Activated CD8-positive, alpha-beta memory T cell treated with anti-CD3 and anti-CD28 coated beads, Interleukin-2, amount 50 U/mL, for 4 hours (primary cell): ENCODE data around the gene SEMA3C.

Source experiments
- DNase-seq: peaks from one replicate; pipeline ENCODE4 v3.0.0-alpha.2; 2020

SEMA3C gene

DNA sequence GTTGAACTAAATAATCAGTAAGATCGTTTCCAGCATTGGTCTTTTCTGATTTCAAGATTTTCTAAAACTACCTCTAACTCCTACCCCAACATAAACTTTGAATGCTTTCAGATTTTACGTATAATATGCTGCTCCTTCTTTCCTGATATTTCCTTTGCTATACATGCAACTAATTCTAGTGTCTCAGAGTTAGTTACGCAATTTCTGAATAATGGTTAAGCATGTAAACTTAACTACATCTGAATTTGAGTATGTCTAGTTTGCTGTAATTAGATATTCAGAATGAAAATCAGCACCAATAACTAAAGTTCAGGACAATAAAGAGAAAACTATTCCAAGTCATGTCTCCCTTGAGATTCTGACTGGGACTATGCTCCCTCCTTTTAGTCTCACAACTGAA, 71.0 kb downstream of the SEMA3C start:
- no peak for DNase-seq

DNA sequence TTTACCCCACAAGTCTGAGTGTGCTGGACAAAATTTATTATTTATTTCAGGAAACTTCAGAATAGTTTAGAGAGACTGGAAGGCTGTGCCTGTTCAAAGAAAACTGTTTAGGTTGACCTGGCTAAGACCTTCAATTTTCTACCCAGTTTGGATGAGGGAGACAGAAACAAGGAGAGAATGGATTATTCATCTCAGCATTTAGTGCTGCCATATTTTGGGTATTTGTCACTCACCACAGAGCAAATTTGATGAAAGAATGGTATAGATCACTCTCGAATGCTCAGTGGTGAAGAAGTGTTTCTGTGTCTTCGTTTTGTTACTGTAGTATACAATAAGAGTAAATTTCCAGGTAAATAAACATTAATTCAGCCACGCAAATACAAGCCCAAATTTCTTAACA, 71.8 kb downstream of the SEMA3C start:
- DNase-seq: no peak

DNA sequence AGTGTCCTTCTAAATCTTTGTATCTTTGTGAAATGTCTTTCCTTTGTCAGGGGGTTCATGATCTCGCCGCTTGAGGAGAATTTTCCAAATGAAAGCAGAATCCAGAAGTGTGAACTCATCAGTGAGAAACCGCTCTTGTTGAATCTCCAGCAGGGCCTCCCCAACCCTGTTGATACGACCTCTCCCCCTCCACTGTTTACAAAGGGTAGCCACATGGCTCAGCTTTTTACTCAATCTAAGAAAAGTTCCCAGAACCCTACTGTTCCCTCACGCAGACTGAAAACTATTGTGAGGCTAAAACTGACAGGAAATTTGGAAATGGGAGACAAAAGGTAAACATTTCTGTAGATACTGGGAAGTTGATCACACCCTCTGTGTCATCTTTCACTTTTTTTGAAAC, 73.9 kb downstream of the SEMA3C start:
- DNase-seq: no peak

DNA sequence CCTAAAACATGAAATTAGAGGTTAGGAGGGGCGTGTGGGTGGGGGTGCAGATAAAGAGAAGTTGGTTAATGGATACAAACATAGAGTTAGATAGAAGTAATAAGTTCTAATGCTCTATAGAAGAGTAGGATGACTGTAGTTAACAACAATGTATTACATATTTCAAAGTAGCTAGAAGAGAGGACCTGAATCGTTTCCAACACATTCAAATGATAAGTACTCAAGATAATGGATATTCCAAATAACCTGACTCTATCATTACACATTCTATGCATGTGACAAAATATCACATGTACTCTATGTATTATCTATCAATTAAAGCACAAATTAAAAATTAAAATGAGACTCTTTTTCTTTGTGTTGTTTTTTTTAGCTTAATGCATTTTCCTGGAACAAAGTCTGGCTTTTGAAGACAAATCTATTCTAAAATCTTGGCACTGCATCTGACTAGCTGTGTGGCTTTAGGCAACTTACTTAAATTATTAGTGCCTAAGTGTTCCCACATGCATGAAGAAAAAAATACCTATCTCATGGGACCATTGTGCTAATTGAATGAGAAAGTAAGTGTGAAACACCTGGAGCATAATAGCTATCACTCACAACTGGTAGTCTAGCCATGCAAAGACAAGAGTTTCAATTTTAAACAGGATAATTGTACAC, 75.7 kb downstream of the SEMA3C start:
- DNase-seq: no peak

DNA sequence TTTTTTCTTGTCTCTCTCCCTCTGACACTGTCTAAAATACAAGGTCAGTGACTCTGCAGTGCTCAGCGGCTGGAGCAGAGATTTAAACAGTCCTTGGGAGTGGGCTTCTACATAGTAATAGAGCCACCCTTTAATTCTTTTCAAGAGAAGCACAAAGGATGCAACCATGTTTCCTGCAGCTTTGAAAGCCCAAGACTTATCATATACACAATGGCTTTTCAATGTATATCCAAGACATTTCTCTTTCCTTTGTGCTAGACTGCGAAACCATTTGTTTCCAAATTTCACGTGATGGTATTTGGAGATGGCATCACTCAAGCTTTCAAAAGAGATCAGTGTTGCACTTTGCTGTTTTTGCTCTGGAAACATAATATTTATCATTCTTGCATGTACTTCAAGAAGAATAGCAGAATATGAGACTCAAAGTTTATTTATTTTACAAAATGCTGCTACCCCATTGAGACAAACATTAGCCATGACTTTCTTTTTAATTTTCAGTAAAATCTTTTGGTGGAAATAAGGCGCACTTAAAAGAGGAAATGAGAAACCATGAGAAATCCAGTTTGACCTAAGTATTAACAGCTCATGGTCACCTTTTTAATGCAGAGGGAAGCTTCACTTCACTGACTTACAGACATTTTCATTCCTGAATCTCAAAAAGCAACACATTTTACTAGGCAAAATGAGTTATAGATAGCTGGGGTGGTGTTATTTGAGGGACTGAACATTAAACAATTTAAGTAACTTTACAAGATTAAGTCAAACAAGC, 76.6 kb downstream of the SEMA3C start:
- DNase-seq: no peak

DNA sequence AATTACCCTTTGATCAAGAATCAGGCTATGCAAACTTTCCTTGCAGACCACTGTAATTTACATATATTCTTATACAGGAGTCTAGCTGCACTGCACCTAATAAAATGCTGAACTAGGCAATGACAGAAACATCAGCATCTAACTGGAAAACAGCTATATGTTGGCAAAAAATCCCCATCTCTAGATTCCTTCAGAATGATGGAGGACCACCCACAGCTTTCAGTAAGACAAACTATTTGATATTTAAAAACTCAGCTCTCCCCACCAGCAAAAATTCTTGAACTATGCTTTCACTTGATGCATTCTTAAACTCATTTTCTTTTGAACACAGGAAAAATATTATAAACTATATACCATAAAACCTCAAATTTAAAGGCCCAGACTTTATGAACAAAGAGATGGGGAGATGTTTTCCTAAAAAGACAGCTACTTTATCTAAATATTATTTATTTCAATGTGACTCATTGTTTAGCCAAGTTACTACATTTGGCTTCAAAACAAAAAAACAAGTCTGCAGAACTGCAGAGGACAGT, 77.4 kb downstream of the SEMA3C start:
- DNase-seq: no peak

DNA sequence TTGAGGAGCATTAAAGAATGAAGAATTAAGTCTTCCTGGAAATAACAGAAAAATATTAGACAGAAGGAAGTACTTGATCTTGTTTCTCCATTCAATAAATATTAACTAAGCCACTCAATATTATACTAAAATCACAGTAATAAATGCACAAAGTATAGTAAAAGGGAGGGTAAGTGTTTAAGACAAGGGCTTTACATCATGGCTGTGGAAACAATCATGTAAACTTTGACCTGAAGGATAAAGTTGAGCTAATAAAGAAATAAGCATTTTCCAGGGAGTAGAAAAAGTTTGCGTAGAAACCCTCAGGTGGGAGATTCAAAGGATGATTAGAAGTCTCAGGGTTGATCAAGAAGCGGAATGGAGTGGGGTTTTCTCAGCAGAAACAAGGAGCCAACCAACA, 78.2 kb downstream of the SEMA3C start:
- no peak for DNase-seq

DNA sequence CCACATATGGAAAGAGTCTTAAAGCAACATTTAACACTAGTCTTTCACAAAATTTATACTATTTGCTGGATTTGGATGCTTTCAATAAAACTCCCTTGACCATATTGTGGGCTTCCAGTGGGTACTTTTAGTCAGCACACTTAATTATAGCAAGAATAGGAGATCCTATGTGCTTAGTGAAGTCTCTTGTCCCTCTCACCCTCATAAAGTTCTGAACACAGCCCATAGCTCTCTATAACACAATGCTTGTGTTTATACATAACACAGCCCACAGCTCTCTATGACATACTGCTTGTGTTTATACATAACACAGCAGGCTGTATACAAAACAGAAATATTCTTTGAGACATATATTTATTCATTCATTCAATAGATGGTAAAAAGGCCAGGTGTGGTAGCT, 79.0 kb downstream of the SEMA3C start:
- no peak for DNase-seq

DNA sequence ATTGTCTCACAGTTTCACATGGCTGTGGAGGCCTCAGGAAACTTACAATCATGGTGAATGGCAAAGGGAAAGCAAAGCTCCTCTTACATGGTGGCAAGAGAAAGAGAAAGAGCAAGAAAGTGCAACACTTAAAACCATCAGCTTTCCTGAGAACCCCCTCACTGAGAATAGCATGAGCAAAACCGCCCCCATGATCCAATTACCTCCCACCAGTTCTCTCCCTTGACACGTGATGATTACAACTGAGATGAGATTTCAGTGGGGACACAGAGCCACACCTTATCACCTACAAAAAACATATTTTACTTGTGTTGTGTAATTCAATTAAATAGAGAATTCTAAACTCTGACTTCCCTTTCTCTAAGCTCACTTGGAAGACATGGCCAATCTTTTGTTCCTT, 80.2 kb downstream of the SEMA3C start:
- no peak for DNase-seq

DNA sequence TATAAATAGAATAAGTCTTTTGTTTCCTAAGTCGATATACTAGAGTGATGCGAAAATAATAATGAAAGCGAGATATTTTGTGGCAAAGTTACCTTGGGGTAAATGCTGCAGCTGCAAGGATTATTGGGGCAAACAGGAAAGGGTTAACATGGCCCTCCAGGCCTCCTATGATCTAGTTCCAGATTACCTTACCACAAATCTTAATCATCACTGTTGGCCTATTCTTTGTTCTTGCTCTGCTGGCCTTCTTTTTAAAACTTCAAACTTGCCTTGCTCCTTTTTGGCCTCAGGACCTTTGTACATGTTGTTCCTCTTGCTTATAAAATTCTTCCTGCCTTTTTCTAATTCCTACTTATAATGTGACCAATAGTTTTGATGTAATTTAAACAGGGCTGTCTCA, 81.5 kb downstream of the SEMA3C start:
- no peak for DNase-seq

DNA sequence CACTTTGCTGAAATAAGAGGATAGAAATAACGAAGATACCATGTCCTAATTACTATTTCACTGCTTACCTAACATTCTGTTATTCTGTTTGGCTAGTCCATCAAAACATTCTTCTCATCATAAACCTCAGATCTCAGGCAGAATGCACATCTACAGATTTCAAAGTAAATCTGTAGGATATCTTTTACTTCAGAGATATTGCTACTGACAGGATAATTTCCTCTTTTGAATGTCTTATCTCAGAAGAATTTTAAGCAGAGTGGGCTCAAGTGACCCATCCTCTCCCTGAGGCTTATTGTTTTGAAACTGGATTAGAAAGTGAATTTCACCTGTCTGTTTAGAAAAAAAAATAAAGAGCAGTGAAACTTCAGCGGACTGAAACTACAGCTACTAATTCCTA, 83.6 kb downstream of the SEMA3C start:
- DNase-seq: no peak

DNA sequence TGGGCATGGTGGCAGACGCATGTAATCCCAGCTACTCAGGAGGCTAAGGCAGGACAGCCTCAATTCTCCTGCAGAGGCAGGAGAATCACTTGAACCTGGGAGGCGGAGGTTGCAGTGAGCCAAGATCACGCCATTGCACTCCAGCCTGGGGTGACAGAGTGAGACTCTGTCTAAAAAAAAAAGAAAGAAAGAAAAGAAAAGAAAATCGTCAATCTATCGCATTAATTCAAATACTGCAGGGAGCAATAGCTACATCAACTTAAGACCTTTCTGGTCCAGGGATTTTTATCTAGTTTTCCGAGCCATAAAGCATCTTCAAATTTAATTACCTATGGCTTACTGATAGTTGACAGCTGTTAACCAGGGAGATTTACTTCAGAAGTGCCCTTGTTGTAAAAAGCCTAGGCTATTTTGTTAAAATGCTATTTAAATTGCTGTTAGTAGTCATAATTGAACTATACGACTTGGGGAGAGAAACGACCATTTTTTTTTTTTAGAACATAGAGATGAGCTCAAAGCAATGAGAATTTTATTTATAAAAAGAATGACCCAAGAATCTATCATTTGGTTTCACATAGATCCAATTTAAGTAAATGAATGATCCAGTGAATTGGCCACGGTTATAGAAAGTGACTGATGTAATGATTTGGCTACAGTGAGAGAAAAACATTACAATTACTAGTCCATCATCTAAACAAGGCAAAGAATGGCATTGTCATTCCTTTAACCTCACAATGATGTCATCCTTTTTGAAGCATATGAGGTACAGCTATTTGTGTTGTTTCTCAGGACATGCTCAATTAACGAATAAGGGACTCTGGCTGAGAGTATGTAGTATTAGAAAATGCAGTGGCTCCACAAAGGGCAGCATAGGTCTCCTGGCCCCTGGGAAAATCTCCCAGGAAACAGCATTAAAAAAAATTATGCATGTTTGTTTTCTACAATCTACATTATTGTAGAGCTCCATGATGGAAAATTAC, 85.3 kb downstream of the SEMA3C start:
- no peak for DNase-seq

DNA sequence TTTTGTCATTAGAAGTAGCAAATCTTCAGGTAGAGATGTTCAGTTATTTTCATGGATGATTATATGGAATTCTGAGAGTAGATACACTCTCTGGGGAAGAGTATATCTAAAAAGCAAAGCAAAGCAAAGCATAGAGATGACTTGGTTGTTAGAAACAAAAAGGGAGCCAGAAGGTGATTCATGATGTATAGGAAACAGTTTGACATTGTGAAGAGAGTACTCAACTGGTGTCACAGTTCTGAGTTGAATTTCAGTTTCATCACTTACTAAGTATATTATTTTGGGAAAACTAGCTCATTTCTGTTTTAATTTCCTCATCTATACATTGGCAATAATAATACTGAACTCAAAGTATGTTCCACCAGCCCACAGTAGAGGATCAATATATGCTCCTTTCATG, 86.8 kb downstream of the SEMA3C start:
- DNase-seq: no peak

DNA sequence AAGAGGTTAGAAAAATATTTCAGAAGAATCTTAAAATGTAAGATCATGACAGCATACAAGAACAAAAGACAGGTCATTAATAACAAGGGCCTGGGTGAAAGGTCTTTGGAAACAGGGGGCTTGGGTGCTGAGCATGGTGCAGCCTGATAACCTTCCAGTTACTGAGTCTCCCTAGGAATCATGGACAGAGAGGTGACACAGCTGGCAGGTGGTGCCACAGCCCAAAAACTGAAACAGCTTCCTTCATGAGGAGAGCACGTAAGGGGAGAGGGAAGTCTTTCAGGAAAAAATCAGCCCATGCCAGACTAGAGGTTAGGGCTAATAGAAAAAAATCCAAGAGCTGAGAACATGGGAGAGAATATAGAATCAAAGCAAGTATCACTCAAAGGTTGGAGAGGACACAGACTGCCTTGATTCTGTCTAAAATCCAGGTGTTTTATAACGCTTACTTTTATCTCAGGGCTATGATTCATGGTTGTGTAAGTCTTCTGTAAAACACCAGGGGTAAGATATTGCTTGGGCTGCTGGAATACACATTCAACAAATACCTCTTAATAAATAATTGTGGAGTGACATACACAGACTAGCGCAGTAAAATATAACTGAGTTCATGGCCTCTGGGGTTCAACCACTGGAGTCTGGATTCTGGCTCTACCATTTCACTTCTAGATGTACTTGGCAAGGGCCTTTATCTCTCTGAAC, 88.1 kb downstream of the SEMA3C start:
- no peak for DNase-seq

DNA sequence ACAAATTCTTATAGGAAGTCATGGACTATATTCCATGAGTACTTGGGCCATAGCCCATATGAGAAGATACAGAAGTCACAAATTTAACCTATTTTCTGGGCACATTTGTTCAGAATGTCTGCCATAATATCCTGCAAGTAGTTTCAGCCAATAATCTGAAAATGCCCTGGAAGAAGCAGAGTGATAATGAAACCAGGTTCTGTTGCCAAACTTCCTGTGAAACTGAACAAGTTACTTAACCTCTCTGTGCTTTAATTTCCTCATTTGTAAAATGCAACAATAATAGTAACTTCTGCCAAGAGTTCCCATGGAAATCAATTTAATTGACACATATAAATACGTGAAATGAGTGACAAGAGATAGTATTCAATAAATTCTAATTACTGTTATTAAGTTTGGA, 88.8 kb downstream of the SEMA3C start:
- no peak for DNase-seq

DNA sequence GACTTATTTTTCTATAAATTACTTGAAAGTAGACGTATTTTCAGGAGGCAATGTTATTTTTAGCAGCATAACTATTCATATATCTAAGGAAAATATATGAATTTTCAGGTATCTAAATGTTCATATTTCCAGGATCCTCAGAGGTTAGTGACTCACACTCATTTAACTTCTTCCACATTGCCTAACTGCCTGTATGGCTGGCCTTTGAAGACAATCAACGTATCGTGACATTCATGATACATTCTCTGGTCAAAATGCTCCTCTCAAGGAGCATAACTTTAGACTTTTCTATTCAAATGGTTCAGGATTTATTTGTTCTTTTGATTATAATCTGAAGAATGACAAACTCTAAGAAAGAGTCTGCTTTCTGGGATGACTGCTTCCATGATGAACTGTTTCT, 89.3 kb downstream of the SEMA3C start:
- DNase-seq: no peak

DNA sequence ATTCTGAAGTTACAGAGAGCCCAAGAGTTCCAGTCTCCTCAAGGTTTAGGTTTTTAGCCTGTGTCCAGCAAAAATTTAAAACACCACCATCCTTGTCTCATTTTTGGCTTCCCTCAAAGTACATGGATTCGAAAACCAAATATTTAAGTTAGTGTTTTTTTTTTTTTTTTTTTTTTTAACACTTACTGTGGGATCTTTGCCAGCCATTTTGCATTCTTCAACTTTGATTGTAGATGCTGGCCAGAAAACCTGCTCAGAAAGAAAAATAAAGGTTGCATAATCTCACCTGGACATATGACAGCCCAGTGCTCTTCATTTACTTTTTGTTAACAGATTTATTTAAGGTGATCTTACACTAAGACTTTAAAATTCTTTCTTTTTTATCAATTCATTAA, 91.6 kb downstream of the SEMA3C start:
- no peak for DNase-seq

DNA sequence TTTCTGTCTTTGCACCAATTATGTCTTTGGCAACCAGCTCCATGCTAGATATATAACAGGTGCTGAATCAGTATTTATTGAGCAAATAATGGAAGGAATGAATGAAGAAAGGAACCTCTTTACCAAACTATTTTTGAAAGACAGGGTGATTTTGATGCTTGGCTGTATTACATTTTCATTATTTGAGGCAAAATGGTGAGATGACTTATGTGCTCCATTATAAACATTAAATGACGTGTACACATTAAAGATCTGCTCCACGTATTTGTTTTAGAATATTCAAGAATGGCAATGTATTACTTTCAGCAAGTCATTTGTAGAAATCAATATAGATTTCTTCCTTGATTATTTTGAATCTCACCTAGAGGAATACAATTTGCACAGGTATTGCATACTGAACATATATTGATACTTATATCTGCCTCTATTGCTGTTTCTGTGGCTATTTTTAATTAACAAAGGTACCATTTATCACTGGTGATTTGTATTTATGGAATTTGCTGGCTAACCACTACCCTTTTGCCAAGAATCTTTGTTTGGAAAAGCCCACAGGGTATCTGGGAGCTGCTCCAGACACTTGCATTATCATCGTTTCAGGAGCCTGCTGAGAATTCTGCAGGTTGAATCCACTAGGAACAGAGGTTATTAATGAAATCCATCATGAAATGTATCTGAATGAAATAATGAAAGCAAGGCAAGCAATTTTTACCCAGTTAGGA, 92.2 kb downstream of the SEMA3C start:
- DNase-seq: no peak

DNA sequence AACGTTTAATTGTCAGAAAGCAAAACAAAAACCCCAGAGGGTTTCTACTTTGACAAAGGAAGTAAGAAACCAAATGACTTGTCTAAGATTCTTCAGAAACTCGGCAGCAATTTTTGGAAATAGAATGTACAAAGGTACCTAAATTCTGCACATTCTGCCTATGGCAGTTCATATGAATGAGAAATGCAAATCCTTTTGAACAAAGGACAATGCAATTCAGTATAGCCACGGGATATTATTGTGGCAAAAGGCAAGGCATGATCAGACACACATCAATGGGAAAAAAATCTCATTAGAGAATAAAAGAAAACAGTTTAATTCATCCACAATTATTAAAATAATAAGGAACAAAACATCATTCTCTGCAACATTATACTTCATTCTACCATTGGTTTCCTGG, 93.4 kb downstream of the SEMA3C start:
- DNase-seq: no peak

DNA sequence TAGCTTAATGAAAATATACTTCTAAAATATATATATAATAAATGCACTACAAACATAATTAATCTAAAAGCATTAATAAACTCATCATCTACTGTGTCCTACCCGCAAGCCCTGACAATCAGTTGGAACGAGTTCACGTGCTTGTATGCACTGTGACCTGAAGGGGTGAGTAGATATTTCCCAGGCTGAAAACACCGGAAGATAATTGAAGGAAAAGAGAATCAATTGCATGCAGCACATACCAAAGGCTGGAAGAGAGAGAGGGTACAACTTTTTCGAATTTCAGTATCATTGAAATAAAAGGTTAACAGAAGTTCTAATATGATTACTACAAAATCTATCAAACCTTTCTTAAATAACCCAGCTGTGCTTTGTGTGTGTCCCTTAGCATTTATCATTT, 94.6 kb downstream of the SEMA3C start:
- no peak for DNase-seq

DNA sequence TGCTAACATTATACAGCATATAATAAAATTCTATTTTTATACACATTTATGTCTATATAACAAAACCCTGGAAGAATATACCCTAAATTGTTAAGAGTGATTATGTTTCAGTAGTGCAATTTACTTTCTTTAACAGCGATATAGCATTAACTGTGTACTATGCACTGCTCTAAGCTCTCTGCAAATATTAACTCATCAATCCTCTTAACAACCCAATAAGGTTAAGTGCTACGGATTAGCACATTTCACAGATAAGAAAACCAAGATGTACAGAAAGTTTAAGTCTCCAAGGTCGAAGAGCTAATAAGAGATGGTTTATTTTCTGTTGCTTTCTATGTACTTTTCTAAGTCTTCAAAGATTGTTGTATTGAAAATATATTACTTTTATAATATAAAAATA, 95.8 kb downstream of the SEMA3C start:
- no peak for DNase-seq

DNA sequence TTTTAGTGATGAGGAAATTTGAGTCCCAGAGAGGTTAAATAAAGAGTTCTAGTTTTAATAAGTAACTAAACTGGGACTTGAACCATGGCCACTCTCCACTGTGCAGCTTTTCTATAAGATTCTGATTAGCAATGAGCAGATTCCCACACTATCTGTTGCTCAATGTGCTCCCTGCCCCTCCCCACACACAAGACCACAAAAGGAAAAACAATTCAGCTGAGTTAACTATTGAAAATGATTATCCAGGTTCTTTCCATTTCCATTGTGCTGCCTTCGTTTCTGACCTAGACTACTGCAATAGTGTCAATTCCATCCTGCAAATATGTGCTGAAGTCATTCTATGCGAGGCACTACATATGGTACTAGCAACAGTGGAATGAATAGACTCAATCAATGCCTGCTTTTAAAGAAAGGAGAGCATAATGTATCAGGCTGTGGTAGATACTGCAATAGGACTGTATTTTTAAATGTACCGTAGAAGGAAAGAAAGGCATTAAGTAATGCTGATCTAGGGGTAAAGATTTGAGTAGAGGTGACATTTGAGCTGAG, 97.0 kb downstream of the SEMA3C start:
- no peak for DNase-seq
